Psoas muscle (tissue), 8 donors: Measurements from ENCODE around the gene FSTL4. TPM values are rescaled to one million over a fixed set of nuclear protein-coding genes. Genes with fewer than 3 reads are reported as not detected.

Experiments used
- ATAC-seq, 4 donors: fragments of 200-7000 bp; cut with Tn5 transposase; one replicate each; pipeline ENCODE4 v1.9.1; 2020; ENCODE audit warnings: moderate library complexity in 3 of 4, mild to moderate bottlenecking in 2 of 4
- DNase-seq, 2 donors: peaks; one replicate each; pipeline ENCODE4 v3.0.0-alpha.2; 2020
- H3K27ac ChIP-seq: fragments of 200-600 bp; one replicate; pipeline ENCODE4 v1.8.0; 2022
- H3K27me3 ChIP-seq, 3 donors: fragments of 200-600 bp in 1 of 3; one replicate each; pipeline versions ENCODE4 v1.6.1 to v1.8.0; 2013 to 2022; ENCODE audit warnings: low read length in 2 of 3, mild to moderate bottlenecking in 2 of 3, moderate library complexity in 1 of 3; ENCODE audit not compliant: insufficient read depth in 3 of 3
- H3K36me3 ChIP-seq, 2 donors: fragments of 200-600 bp in 1 of 2; one replicate each; pipeline versions ENCODE4 v1.6.1 to v1.8.0; 2013 to 2022; ENCODE audit warnings: low read depth in 1 of 2, mild to moderate bottlenecking in 1 of 2, moderate library complexity in 1 of 2; ENCODE audit not compliant: insufficient read depth in 1 of 2
- H3K4me1 ChIP-seq: fragments of 200-600 bp; one replicate; pipeline ENCODE4 v1.8.0; 2022
- H3K4me3 ChIP-seq: fragments of 200-600 bp; one replicate; pipeline ENCODE4 v1.8.0; 2022; ENCODE audit warnings: mild to moderate bottlenecking
- H3K9me3 ChIP-seq: fragments of 200-600 bp; one replicate; pipeline ENCODE4 v1.8.0; 2022
- WGBS, 3 donors: extraction: QIAGEN DNeasy Blood & Tissue Kit; methylation state at CpG; one replicate each; pipeline versions ENCODE4 v1.1.6 to v1.1.7; 2013; 5-methylcytosine and 5-hydroxymethylcytosine counted together
- intact Hi-C, 2 donors: fragments of 100-400 bp; cut with DNase I; formaldehyde crosslinking; loops; one replicate each; pipeline versions ENCODE4 v1.11.0 to v1.14.2; 2022
- polyA plus RNA-seq, 3 donors: library from polyadenylated mRNA; stranded (reverse); fragments of 200-250 nt; gene quantifications; one replicate each; pipeline ENCODE4 v1.2.3, GENCODE V29; 2013
- total RNA-seq, 4 donors: library from RNA; stranded (reverse); fragmentation: NEBNext Ultra II Directional in 2 of 4; extraction: Animal tissue kit (Norgen Biotek cat#: 25700) in 2 of 4; gene quantifications; one replicate each; pipeline versions ENCODE4 v1.2.1 to v1.2.4, GENCODE V29; 2021 to 2023
- TF ChIP-seq, protein P1 (sequence below): fragments of 200-600 bp; IDR thresholded peaks from one replicate; pipeline ENCODE4 v1.8.0; 2022; ENCODE audit warnings: antibody characterized with exemption
- donor health status: healthy with polysubstance abuse.
- donor health status: DM: no; HTN: no; CAD: no; lungs with moderate emphysema.
- donor health status: Bipolar disorder and iron deficiency.
- donor health status: healthy.
- donor health status: DM: yes; HTN: yes; CAD: no.
- donor health status: DM: no; HTN: no; CAD: no.
- donor health status: DM: no; HTN: no; CAD: no.
- donor health status: DM: yes; HTN: yes; CAD: no.

Gene FSTL4
- total and polyA plus RNA-seq, 7 donors, result 0.07 to 0.81 (median 0.24) TPM

DNA sequence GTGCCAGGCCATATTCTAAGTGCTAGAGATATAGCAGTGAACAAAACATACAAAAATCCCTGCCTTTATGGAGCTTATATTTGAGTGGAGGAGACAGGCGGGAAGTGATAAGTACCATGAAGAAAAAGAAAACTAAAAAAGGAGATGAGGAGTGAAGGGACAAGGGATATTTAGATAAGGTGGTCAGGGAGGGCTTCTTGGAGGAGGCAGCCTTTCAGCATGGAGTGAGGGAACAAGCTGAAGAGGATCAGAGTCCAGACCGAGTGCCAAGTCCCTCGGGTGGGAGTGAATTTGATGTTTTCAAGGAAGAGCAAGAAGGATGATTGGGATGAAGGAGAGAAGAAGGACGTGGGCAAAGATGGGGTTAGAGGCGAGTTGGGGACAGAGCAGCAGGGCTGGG is 190.5 kb downstream of the FSTL4 start:
- Histone ChIP-seq H3K4me3 (no peak overlapping the region), H3K27ac (no peak overlapping the region), H3K4me1 (no peaks in the 10 kb centered on the region), H3K27me3 (no peaks in the 10 kb centered on the region), H3K9me3 (no peaks in the 10 kb centered on the region), H3K36me3 (no peaks in the 10 kb centered on the region)
- 77 to 84% (median 81%) methylated on average over 5 of the region's 5 CpGs for WGBS, 3 donors
- TF ChIP-seq, protein P1, sequence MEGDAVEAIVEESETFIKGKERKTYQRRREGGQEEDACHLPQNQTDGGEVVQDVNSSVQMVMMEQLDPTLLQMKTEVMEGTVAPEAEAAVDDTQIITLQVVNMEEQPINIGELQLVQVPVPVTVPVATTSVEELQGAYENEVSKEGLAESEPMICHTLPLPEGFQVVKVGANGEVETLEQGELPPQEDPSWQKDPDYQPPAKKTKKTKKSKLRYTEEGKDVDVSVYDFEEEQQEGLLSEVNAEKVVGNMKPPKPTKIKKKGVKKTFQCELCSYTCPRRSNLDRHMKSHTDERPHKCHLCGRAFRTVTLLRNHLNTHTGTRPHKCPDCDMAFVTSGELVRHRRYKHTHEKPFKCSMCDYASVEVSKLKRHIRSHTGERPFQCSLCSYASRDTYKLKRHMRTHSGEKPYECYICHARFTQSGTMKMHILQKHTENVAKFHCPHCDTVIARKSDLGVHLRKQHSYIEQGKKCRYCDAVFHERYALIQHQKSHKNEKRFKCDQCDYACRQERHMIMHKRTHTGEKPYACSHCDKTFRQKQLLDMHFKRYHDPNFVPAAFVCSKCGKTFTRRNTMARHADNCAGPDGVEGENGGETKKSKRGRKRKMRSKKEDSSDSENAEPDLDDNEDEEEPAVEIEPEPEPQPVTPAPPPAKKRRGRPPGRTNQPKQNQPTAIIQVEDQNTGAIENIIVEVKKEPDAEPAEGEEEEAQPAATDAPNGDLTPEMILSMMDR, result no peak
- no peak for DNase-seq
- no peak for ATAC-seq
- intact Hi-C loops, result loop anchor here (2.0 to 10.0 kb wide), 5 partner anchors 189 to 523 kb away; partner anchors contain the start of gene FSTL4 (in 1 of the 2)

DNA sequence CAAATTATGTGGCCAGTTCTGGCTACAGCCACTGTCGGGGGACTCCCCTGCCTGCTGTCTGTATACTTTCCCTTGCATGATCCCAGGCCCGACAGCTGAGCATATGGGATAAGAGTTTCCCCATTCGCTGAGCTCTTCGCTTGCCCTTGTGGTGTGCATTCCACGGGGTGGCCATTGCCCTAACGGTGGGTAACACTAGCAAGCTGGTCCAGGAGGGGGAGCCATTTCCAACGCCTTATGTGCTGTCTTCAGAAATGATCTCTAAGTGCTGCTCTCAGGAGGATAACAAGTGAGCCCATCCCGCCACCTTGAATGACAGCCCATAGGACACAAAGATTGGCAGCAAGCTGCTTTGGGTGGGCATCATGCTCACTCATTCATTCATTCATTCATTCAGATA is 190.9 kb downstream of the FSTL4 start:
- Histone ChIP-seq H3K9me3 (no peaks in the 10 kb centered on the region), H3K27me3 (no peaks in the 10 kb centered on the region), H3K4me3 (no peak overlapping the region), H3K27ac (no peak overlapping the region), H3K4me1 (no peaks in the 10 kb centered on the region), H3K36me3 (no peaks in the 10 kb centered on the region)
- TF ChIP-seq, protein P1, result no peak
- intact Hi-C loops, result loop anchor here (5.0 to 10.0 kb wide), 4 partner anchors 193 to 523 kb away; partner anchors contain the start of gene FSTL4 (in 1 of the 2)
- DNase-seq, result no peak
- 64 to 73% (median 67%) methylated on average over 8 of the region's 8 CpGs for WGBS, 3 donors
- no peak for ATAC-seq

DNA sequence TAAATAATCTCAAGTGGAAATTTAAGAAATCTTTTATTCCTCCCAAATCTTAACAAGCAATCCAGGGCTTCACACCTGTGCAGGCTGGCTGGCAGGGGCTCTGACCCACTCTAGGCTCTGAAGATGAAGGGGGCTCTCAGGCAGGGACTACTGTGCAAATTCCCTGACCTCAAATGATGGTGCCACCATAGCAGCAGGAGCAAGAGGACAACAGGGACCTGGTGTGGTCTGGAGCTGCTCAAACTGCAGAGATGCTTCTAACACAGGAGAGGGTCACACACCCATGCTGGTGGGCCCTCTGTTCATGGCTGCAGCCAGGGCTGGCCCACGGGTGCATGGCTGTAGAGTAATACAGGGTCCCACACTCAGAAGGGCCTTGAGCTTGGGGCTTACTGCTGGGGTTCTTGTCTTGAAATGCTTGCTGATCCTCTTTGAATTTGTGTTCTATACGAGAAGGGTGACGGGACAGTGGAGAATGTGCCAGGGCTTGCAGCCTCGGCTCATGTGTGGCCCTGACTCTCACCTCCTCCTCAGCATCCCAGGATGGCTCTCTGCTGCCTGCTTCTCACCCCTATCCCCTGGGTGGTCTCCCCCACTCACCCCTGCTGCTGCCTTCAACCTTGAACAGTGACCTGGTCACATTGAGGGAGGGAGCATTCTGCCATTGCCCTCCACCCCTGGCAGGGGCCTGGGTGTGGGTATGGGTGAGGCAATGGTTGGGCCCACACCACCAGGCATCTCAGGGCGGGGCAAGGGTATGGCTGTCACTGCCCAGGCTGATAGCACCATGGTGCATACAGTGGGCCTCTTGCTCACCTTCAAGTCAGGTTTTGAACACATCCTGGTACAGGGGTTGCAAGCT is 191.7 kb downstream of the FSTL4 start:
- intact Hi-C loops, result loop anchor here (5.0 to 10.0 kb wide), 4 partner anchors 194 to 524 kb away; partner anchors contain the start of gene FSTL4 (in 1 of the 2)
- Histone ChIP-seq H3K27ac (no peak overlapping the region), H3K36me3 (no peaks in the 10 kb centered on the region), H3K9me3 (no peaks in the 10 kb centered on the region), H3K27me3 (no peaks in the 10 kb centered on the region), H3K4me3 (no peak overlapping the region), H3K4me1 (no peaks in the 10 kb centered on the region)
- 86 to 94% (median 90%) methylated on average over 5 of the region's 5 CpGs for WGBS, 3 donors
- TF ChIP-seq, protein P1, result no peak
- DNase-seq (no peak), ATAC-seq (no peak)

DNA sequence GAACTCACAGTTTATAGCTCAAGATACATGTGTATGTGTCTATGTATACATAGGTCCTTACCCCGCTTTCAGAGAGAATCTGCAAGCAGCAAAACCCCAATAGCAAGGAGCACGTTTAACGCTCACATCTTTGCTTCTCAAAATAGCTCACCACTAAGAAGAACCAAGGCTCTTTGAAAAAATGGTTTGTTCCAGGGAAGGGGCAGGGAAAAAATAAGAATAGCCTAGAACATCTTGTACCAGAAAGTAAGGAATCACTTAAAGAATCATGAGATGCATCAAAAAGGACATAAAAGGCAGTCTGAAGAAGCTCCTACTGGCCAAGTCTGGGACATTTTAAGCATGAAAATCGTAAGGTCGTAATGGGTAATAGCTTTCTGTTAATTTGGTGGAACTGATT is 196.4 kb downstream of the FSTL4 start:
- Histone ChIP-seq H3K4me1 (no peaks in the 10 kb centered on the region), H3K36me3 (no peaks in the 10 kb centered on the region), H3K27ac (no peak overlapping the region), H3K27me3 (peaks cover 0 to 2% (median 0%) of the 10 kb centered on the region in 3 donors), H3K9me3 (no peaks in the 10 kb centered on the region), H3K4me3 (no peak overlapping the region)
- TF ChIP-seq, protein P1, result no peak
- ATAC-seq (no peak), DNase-seq (no peak)
- 85 to 86% (median 86%) methylated on average over 5 of the region's 5 CpGs for WGBS, 3 donors
- intact Hi-C loops, result no loop called here
